Epidermal melanocyte (primary cell): ENCODE measurements around the gene SPEN.
"Not testable (repeated sequence)": the region's sequence is repeated elsewhere in the genome, so short reads cannot be mapped to it uniquely, and the experiment has no call there.

ENCODE experiments used
- DNase-seq: peaks from one replicate; pipeline ENCODE4 v3.0.0; 2011; ENCODE audit warnings: low spot score; ENCODE audit not compliant: insufficient read length

SPEN gene

GRCh38 chr1:15977947-15978346 lies 130.4 kb downstream of the SPEN start:
- not testable (repeated sequence) for DNase-seq

GRCh38 chr1:15981679-15982078 lies 134.2 kb downstream of the SPEN start:
- DNase-seq, result no peak

- DNase-seq, result no peak
Measured at GRCh38 chr1:15983275-15983674, 135.8 kb downstream of the SPEN start.

- DNase-seq, result no peak
Measured at GRCh38 chr1:15985611-15986297, 138.2 kb downstream of the SPEN start.

GRCh38 chr1:15988856-15989736 lies 141.6 kb downstream of the SPEN start:
- no peak for DNase-seq

- DNase-seq, result no peak
Measured at GRCh38 chr1:15989776-15990175, 142.3 kb downstream of the SPEN start.
